Eye (tissue), 1 donor: Measurements from ENCODE around the gene GRP.

Experiments
- DNase-seq: peaks from one replicate; pipeline ENCODE4 v3.0.0-alpha.2; 2015

The GRP gene

GRCh38 chr18:59219672-59220163 is at the start of gene GRP:
Gene GRP, plus strand, starts transcription at chr18:59220158. Its CDS starts 108 bp downstream, at chr18:59220266.
- DNase-seq = no peak

DNA sequence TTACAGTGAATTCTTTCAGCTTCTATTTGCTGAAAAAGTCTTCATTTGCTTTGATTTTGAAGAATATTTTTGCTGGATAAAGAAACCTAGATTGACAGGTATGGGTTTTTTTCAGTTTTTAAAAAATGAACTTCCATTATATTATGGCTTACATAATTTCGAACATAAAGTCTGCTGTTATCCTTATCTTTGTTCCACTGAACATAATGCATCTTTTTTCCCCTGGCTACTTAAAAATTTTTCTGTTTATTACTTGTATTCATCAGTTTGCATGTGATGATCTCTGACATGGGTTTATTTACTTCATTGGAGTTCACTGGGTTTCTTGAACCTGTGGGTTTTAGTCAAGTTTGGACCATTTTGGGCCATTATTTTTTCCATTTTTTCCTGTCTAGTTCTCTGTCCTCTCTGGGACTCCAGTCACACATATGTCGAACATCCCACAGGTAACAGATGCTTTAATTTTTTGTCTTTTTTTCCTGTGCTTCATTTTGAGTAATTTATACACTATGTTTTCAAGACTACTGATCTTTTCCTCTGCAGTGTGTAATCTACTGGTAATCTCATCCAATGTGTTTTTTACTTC is 47.2 kb upstream of the GRP start:
- no peak for DNase-seq

GRCh38 chr18:59177485-59177884 is 42.5 kb upstream of the GRP start:
- DNase-seq = no peak

DNA sequence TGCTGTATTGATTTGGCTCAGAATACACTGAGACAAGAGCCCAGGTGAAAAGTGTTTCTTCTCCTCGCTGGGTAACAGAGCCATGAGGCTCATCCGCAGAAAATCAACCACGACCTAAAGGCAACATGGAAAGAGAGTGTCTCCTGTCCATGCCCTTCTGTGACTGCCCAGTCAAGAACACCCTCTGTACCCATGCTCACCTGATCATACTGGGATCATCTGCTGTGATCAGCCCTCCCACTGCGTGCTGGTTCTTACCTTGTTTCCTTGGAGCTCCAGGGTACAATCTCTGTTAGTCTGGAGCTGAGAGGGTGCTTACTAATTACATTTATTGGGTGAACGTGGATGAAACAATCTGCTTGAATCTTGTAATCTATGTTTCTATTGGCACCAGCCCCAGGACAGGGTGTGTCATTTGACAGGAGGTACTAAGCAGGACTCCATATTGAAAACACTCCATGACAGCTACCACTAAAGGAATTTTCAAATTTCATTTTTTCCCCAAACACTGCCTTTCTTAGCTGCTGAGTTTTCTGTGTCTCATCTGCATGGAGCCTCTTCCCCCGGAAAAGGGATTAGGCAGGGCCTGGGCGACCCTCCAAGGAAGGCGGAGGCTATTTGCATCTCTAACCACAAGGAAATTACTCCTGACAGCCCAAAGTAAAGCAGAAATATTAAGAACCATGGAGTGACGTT is 39.7 kb upstream of the GRP start:
- DNase-seq = peak; percentile 28

DNA sequence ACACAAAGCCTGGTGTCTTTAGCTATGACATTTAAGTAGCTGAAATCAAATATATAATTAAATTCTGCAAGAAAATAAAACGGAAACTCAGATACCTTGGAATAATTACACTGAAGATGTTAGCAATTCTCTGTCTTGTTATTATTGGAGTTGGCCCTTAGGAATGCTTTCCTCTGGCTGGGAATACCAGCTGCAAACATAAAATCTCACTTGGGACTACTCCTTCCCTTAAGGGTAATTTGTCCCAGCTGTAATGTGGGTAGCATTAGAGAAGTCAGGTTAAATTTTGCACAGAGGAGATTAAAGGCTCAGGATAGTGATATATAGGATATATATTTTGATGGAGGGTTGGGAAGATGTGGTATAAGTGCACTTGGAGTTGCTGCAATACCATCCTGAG is 37.3 kb upstream of the GRP start:
- no peak for DNase-seq

- no peak for DNase-seq
Measured at GRCh38 chr18:59189008-59189407, 30.9 kb upstream of the GRP start.

DNA sequence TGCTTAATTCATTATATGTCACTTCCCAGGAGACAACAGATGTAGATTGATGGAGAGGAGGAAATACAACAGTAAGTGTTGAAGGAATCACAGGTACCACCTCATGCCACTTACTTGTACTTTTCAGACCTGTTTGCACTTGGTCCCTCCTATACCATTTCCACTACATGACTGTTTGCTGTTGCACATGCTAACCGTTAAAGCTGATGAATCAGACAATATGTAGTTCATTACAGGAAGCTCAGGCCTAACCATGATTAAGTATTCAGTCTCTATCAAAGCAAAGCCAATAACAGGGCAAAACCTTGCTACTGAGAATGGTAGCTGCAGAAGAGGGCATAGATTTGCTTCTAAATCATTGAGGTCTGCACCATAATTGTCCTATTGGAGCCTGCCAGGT is 30.2 kb upstream of the GRP start:
- no peak for DNase-seq

DNA sequence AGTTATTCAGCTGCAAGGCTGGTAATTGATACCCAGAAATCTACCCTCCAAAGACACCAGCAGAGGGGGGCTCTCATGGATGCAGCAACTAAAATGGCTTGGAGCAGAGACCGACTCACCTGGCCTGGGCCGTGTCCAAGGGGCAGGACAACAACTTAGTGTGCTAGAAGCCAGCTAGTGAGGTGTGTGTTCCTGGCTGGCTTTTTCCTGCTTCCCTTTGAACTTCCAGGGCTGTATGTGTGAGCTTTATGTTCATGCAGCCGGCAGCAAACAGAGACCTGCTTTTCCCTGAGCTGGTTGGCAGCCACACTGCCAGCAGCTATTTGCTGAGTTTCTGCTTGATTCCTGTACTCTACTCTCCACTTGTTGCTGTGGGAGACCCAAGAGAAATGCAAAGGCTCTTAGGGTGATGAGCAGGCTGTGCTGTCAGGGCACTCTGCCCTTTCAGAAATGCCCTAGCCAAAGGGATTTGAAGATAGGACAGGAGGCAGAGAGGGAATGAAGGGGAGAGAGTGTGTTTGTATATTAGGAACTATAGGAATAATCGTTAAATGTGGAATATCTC is 23.7 kb upstream of the GRP start:
- DNase-seq = no peak

- DNase-seq = no peak
Measured at GRCh38 chr18:59197636-59198035, 22.3 kb upstream of the GRP start.

DNA sequence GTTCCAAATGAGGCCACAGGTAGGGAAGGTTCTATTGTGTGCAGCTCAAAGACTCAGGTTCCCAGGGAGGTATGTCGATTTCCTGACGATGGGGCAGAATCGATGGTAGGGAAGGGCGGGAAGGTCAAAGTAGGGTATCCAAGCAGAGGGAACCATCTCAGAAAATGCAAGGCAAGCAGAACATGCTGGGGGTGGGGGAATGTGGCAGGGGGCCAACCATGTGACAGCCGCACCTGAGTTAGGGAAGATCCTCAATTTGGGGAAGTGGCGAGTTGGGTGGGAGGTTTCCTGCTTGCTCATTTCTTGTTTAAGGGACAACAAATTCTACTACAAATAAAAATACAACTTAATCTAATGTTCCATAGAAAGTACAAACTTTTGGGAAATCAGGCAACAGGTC is 21.7 kb upstream of the GRP start:
- no peak for DNase-seq

DNA sequence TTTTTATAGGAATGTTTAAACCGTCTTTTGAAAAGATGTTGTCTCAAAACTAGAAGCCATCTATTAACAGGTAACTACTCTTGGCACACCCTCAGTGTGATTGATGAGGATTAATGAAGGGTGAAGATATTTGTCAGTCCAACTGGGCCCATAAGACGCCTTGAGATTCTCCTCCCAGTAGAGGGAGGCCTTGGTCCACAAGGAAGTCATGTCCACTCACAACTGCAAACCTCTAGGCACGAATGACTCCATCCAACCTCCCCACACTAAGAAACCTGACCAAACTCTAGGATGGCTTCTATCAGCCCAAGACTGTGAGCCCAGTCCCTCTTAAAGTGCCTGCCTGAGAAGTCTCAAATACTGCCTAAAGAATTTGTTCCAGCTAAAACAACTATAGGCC is 19.2 kb upstream of the GRP start:
- DNase-seq = no peak

DNA sequence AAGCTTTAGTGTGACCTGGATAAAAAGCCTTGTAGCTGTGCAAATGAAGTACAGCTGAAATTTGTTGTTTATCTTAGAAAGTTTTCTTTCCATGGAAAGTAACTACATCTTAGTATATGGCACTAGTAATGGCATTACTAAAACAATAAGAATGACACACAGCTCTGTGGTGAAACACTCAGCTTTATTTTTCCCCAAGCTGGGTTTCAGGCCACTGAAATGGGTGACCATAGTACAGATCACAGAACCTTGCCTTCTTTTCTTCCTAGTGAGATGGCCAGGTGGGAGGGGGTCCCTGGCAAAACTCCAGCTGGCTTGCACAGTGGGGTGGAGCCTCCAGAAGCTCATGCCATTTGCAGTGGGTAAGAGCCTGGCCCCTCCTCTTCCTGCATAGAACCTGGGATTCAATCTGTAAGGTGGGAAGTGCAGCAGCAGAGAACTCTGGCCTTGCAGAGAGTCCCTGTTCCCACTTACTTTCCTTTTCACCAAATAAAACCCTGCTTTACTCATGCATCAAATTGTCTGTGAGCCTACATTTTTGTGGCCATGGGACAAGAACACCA is 17.6 kb upstream of the GRP start:
- no peak for DNase-seq

DNA sequence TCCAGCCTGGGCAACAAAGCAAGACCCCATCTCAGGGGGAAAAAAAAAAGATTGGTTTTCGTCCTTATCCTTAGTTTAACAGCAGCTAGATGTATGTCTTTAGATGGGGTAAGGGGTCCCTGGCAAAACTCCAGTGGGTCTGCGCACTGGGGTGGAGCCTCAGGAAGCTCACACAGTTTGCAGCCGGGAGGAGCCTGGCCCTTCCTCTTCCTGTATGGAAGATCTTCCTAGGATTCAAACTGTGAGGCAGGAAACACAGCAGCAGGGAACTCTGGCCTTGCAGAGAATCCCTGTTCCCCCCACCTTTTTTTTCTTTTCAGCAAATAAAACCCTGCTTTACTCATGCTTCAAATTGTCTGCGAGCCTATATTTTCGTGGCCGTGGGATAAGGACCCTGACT is 12.5 kb upstream of the GRP start:
- no peak for DNase-seq

DNA sequence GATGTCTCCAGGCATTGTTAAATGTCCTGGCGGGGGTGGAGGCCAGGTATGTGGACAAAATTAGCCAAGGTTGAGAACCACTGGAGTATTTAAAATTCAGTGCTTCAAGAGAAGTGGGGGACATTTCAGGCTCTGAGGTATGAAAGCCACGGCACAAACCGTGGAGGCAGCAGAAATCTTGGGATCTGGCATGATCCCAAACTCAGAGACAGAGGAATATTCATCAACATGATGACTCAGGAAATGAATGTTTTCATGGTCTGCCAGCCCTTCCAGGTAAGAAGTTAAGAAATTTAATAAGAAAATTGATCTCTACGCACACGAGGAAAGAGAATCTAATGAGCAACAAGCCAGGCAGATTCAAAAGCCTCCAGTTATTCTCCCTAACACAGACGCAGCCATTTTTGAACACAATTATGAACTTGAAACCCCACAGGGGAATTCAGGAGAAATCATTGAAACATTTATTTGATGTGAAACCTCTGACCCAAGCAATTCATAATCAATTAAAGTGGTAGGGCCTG is 11.3 kb upstream of the GRP start:
- no peak for DNase-seq

GRCh38 chr18:59210299-59210698 is 9.7 kb upstream of the GRP start:
- no peak for DNase-seq

DNA sequence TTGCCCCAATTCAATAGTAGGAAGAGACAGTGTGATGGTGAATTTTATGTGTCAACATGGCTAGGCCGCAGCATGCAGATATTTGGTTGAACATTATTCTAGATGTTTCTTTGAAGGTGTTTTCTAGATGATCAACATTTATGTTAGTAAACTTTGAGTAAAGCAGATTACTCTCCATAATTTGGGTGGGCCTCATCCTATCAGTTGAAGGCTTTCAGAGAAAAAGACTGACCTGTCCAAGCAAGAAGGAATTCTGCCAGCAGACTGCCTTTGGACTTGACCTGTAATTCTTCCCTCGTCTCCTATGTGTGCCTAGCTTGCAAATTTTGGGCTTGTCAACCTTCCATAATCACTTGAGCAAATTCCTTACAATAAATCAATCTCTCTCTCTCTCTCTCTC is 8.3 kb upstream of the GRP start:
- DNase-seq = no peak

- DNase-seq = no peak
Measured at GRCh38 chr18:59218018-59218417, 1.9 kb upstream of the GRP start.

DNA sequence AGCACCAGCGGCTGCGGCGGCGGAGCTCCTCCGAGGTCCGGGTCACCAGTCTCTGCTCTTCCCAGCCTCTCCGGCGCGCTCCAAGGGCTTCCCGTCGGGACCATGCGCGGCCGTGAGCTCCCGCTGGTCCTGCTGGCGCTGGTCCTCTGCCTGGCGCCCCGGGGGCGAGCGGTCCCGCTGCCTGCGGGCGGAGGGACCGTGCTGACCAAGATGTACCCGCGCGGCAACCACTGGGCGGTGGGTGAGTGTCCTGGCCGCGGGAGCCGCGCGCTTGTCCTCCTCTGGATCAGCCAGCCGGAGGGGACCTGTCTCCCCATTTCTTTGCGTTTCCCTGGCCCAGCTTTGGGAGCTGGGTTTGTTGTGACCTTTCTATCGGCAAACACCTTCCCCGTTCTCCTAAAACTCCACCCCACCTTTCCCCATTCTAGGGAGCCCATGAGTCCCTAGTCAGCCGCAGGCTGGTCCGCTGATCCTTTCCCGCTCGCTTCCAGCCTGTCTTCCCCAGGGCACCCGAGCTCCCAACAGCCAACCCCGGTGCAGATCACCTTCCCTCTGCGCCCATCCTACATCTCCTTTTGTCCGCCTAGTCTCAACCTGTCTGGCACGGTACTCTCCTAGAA is 316 bp downstream of the GRP start:
- peak; percentile 61 for DNase-seq

GRCh38 chr18:59220784-59221765 is 1.1 kb downstream of the GRP start:
- DNase-seq = no peak

DNA sequence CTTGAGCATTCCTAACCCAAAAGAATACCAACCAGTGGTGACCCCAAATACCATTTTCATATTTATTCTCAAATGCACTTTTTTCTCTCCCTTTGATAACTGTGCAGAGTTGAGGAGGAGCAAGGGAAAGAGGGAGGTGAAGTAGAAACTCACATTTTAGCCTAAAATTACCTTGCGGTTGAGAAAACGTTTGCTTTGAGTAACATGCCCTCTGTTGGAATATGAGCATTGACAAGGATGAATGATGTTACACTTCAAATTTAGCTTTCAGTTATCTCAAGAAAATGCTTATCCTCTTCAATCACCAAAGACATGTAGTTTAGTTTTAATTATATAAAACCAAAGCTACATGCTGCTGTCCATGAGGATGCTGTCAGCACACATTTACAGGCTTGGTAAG is 2.4 kb downstream of the GRP start:
- DNase-seq = no peak

DNA sequence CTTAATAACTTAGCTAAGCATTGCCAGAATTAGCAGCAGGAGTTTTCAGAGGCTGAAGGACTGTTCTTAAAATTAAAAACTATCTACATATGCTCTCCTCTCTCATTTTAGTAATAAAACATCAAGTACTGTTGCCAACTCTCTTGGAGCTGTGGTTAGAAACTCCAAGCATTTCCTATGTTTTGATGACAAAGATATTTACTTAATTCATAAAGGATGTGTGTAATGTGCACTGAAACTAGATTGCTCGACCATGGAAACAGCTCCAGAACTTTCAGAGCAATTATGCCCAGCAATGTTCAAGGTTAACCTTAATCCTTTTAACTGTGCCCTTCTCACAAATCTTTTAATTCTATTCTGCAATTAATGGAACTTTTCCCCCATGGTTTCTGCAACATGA is 8.4 kb downstream of the GRP start:
- peak; percentile 34 for DNase-seq

DNA sequence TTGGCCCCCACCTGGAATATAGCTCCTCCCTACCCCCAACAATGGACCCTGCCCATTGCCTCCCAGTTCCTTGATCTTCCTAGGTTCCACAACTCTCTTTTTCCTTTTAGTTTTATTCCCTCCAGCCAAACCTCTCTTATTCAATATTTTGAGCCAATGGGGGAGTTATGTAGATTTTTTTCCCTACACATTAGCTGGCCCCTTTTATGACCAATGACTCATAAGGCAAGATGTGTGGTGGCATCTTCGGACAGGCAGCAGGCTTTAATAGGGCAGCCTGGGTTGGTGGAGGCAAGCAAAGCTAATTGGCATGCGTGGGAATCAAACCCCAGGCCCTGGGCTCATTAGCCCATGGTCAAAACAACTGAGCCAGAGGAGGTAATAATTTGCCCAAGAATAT is 9.2 kb downstream of the GRP start:
- no peak for DNase-seq
